ENCODE data around the gene CMC1.

GRCh38 chr3:28242519-28242918 is 1.1 kb downstream of the CMC1 start:
- TF ChIP-seq SIN3A (IDR thresholded peaks at IDR 0.05; ENCODE audit: borderline replicate concordance, insufficient read depth, low read depth, low read length) (no peak), CTCF (IDR thresholded peaks at IDR 0.05) (no peak), REST (IDR thresholded peaks at IDR 0.05; ENCODE audit: insufficient read depth in 1 of 2, low read depth in 2 of 2, low read length in 1 of 2) (no peak), POLR2AphosphoS5 (IDR thresholded peaks at IDR 0.05; ENCODE audit: low read depth, low read length) (no peak)
